Activated T-cell treated with anti-CD3 and anti-CD28 coated beads, Interleukin-2, amount 50 U/mL, for 1 hour (primary cell): ENCODE results near the gene ZIC2.

ENCODE experiments used
- DNase-seq: peaks from one replicate; pipeline ENCODE4 v3.0.0-alpha.2; 2020

ZIC2 gene

DNA sequence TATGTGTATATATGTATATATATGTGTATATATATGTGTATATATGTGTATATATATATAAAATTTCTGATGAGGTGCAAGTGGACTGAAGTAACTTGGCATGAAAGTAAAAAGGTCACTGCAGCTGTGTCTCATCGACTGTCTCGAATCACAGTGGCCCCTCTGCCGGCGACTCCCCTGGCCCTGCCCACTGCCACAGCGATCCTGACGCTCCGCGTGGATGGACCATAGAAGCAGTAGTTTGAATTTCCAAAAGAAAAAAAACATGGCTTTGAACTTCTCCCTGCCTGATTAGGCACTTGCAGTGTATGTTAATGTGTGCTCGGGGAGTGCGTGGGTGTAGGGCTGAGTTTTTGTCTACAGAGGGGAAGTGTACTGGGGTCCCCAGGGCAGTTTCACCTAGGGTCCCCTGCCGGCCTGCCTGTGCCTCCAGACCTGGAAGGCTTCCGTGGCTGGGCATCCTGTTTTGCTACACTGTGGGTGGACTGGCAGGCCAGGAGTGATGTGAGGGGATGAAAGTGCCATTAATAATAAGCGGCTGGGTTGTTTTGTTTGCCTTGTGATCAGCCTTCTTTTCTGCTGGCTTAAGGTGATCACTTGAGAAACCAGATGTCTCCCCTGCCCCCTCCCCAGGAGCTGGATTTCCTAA lies 20.8 kb upstream of the ZIC2 start:
- DNase-seq, result no peak

DNA sequence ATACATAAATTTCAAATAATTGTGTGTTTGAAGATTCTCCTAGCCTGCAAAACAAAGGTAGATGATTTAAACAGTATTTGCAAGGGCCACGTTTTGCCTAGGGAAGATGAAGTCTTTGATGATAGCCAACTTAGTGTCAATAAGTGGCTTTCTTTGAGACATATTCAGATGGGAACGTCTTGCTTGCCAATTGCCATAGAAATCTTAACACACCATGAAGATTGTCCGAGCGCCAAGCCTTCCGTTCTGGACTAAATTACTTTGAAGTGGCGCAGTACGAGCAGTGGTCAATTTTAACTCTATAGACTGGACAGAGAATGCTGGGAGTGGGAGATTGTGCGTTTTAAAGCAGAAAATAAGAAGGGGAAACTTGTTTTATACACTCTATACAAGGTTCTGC lies 19.9 kb upstream of the ZIC2 start:
- no peak for DNase-seq

DNA sequence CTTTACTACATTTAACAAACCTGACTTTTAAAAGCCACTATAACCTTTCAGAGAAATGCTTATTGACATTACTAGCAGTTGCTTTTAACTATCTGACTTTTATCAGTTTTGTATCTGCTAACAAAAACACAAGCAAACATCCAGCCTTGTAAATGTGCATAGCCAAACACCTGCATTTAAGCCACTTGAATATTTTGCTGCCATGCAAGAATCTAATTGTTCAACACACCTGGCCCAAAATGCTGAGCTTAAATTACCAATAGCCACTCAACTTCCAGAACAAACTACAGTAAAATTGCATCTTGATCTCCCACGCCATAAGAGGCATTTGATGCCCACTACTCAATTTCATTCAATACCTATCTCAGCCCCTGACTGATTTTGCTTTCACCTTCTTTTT lies 19.3 kb upstream of the ZIC2 start:
- no peak for DNase-seq

DNA sequence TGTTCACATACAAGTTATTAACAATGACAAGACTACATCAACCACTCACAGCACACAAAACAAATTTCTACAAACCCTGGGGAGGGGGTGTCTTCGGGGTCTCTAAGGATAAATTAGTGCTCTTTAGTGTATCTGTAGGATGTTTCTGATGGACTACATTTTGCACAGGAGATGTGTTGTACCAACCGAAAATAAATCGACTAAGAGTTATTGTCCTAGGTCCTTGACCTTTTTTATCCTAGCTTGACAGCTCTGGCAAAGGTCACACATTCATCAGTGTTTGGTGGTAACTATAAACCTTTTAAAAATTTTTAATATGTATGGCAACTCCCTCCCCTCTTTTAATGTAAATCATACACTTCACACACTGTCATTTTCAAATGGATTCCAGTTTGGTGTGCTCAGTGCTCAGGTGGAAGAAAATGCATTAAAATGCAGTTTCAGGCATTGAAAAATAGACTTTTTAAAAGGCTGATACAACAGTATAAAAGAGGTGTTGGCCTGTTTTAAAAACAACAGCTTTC lies 17.7 kb upstream of the ZIC2 start:
- DNase-seq, result no peak

DNA sequence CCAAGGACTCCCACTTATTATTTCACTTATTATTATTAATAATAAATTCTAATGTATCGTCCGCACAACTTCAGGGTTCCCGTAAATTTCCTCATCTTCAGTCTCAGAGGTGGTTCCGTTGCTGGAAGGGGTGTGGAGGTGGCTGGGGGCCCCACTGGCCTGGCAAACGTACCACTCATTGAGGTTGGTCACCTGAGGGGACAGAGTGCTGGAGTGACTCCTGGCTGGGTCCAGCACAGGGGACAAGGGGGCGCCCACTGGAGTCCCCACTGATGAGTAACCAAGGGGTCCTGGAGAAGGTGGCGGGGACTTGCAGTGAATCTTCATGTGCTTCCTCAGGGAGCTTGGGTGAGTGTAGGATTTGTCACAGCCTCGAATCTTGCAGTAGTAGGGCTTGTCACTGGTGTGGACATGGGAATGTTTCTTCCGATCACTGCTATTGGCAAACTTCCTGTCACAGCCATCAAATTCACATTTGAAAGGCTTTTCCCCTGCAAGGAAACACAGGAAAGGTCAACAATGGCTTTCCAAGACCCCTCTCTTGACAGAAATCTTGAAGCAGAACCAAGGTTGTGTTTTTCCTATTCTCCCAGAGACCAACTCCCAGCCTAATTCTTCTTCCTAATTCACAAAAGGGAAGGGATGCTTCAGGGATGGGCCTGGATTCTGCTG lies 16.1 kb upstream of the ZIC2 start:
- DNase-seq, result no peak

DNA sequence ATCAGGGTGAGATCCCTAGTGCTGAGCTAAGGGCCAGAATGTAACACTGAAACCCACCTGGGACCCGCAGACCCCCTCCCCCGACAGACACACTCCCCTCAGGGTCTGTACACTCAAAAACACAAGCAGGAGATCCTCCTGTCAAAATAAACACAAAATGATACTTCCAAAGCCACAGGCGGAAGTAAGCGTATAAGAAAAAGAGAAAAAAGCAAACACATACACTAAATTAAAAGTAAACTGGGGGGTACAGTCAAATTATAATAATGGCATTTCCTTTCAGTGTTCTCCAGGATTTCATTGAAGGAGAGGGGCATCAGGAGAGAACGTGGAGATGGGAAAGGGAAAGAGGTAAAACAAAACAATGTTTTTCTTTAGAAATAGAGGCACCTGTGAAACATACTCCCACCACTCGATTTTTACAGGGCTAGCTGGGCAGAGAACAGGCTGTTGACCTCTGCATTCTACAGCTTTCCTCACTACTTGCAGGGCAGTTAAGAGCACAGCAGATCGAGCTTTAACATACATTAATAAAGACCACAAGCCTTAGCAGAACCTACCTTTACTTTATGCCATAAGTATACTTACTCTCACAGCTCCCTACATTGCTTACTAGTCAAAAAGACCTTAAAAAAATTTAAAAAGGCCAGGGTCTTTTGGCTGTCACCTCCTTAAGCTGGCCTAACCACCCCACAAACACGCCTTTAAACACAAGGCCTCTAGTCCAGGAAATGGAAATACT lies 15.3 kb upstream of the ZIC2 start:
- DNase-seq, result no peak

DNA sequence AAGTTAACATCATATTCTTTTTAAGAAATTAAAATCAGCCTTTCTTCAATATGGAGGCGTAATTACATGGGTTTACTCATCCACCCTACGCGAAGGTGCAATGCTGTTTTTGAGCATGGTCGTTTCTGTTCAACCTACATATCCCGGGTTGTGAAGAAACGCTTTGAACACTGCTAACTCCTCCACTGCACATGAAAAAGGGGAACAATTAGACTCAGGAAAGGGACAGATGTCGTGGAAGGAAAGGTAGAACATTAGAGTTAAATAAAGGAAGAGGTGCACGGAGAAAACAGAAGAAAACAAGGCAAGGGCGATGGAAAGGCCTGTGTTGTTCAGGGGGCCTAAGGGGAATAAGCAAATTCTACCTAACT lies 14.1 kb upstream of the ZIC2 start:
- DNase-seq, result no peak

DNA sequence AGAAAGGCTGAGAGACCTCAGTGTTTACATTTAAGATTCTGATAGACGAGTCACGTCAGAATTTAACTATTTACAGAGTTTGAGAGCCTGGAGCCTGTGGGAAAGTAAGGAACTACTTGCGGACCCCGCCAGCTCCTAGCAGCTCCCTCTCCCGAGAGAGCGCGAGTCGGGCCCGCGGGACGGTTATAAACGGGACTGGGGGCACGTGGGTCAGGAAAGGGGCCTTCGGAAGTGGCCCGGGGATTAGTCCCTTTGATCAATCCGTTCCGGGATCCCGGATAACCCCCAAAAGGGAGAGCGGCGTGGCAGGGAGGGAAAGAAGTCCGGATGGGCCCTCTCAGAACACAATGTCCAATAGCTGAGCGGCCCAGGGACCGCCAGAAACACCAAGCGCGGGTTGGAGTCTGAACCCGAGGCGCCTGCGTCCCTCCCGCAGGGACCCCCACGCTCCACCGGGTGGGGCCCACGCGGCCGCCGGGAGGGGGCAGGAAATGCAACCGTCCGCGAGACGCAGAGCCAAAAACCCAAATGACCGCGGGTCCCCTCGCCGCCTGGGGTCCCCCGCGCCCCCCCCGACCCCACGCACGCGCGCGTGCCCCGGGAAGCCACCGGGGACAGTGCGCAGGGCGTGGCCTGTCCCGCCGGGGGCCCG lies 13.6 kb upstream of the ZIC2 start:
- DNase-seq, result peak; percentile 20

DNA sequence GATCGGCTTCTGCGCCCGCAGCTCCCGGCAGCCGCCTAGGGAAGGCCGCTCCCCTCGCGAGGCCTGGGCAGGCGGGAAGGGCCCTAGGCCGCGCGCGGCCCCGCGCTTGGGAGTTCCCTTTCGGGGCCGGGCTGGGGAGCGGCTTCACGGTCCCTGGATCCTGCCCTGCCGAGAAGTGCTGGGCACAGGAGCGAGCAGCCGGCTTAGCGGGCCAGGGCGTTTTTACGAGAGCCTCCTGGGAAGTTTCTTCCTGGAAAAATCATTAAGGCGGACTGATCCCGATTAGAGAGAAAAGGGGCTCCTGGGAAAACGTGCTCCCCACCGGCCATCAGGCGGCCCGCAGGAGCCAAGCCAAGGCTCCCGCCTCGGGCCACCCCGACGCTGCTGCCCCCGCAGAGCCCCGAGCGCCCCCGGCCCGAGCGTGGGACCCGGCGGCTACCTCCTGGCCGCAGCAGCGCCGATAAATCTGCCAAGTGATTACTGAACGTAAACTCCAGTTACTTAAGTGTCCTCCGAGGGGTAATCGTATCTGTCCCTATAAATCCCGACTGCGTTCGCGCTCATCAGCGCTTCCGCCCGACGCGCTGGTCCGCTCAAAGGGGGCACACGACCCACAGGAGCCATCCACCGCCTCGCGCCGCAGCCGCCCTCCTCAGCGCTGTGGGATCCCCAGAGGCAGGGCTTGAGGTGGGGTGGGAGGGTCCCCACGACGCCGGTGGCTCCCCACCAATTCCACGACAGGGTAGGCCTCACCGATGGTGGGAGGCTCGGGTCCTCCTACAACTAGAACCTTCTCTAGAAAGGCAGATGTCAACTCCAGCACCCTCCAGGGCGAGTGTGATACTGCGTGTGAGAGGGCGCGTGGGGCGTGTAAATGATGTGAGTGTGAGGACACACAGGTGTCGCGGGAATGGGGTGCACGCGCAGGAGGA lies 12.8 kb upstream of the ZIC2 start:
- peak; percentile 36 for DNase-seq

DNA sequence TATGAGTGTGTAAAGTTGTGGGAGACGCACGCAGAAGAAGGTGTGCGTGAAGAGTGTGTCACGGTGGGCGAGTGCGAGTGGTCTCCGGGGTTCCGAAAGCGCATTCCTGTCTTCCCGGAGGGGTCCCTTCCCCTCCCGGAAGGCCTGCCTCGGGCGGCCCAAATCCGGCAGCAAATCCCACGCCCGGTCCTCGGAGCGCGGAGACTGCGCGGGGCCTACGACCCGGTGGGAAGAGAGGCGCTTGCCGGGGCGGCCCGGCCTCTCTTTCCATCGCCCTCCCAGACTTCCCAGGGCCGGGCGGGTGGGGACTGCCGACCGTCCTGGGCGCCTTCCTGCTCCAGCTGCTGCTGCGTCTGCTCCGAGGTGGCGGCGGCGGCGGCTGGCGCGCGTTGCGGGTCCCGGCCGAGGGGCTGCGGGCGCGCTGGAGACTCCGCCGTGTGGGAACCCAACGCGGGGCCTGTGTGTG lies 12.1 kb upstream of the ZIC2 start:
- peak; percentile 36 for DNase-seq

DNA sequence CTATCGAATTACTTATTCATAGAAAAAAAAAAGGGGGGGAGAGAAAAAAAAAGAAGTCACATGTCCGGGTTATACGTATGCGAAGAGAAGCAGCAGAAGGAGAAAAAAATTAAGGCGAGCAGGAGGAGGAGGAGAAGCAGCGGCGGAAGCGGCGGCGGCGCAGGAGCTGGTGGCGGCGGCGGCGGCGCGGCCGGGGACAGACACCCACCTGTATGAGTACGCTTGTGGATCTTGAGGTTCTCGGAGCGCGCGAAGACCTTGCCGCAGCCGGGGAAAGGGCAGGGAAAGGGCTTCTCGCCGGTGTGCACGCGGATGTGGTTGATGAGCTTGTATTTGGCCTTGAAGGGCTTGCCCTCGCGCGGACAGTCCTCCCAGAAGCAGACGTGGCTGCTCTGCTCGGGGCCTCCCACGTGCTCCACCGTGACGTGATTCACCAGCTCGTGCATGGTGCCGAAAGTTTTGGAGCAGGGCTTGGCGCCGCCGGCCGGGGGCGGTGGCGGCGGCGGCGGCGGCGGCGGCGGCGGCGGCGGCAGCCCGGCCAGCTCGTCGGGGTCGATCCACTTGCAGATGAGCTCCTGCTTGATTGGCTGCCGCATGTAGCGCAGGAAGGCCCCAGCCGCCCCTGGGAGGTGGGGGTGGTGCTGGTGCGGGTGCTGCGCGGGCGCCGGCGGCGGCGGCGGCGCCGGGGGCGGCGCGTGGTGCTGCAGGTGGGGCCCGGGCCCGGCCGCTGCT lies 11.5 kb upstream of the ZIC2 start:
- peak; percentile 57 for DNase-seq

DNA sequence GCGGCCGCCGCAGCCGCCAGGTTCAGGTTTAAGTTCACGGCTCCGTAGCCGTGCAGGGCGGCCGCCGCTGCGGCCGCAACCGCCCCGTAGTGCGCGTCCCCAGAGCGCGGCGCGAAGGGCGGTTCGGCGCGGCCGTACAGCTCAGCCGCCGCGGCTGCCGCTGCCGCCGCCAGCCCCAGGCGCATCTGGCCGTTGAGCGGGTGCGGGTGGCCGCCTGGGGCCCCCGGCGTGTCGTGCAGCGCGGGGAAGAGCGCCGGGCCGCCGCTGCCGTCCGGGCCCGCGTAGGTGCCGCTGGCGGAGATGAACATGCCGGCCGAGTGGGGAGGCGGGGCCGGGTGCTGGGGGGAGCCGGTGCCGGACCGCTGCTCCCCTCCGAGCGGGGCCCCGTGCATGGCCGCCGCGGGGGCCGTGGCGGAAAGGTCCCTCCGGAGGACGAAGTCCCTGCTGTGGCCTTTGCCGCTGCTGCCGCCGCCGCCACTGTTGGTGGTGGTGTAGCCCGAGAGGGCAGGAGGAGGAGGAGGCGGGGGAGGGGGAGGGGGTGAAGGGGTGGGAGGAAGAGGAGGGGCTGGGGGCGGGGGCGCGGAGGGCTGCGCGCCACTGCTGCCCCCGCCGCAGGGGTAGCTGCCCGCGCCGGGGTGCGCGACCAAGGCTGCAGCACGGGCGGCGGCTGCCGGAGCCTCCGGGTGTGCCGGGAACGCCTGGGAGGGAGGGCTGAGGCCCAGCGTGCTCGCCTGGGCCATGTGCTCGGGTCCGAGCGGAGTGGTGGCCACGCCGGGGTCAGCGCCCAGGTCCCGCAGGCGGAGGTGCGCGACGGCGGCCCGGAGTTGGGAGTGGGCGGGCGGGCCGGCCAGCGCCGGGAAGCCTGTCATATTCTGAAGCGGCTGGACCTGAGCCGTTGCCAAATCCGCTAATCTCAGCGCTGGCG lies 10.7 kb upstream of the ZIC2 start:
- DNase-seq, result peak; percentile 45

DNA sequence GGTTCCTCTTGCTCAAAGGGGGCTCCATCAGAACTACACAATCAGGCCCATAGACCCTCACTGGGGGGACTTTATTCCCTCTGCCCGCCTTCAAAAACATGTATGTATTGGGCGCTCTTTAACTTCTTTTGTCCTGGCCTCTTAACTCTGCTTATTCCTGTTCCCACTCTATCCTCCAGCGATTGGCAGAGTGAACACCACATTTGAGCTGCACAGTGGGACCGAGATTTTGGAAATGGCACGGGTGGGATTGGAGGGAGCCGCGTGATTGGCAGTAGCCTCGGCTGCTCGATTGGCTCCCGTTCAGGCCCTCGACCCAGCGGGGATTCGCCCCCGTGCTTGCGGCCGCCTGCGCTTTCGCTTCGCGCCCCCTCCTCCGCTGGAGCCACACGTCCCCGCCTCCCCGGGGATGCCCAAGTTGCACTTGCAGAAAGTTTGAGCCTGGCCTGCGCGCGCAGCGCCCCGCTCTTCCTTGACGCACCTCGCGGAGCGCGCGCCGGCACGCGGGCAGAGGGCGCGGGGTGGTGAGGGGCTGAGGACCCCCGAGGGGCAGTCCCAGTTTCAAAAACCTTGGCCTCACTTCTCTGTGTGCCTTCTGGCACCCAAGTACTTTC lies 9.9 kb upstream of the ZIC2 start, which contains the start of gene ZIC5:
TSS of gene ZIC5 (minus strand) at position 192 of the 614 bp plus-strand sequence. CDS start at position 28, 164 bp downstream.
- peak; percentile 24 for DNase-seq

DNA sequence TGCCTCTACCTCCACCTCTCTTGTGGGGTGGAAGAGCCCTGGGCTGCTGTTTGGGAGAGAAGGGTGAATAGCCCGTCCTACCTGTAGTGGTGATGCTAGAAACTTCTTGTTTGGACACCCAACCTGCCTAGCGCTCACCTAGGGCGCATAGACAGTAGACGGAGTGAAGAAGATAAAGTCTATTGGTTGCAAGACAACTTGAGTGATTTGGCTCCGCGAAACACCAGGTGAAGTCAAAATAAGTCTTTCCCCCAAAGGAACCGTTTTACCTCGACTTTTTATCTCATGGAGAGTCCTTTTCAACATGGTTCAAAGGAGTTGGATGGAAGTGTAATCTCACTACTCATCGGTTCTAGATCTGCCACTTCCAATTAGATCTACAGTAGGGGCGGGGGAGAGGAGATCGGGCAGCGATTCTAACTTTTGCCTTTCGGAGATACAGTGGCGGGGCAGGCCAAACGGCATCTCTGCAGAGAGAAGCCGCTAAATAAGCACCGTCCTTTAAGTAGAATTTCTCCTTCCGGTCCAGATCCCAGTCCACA lies 9.3 kb upstream of the ZIC2 start:
- DNase-seq, result no peak

DNA sequence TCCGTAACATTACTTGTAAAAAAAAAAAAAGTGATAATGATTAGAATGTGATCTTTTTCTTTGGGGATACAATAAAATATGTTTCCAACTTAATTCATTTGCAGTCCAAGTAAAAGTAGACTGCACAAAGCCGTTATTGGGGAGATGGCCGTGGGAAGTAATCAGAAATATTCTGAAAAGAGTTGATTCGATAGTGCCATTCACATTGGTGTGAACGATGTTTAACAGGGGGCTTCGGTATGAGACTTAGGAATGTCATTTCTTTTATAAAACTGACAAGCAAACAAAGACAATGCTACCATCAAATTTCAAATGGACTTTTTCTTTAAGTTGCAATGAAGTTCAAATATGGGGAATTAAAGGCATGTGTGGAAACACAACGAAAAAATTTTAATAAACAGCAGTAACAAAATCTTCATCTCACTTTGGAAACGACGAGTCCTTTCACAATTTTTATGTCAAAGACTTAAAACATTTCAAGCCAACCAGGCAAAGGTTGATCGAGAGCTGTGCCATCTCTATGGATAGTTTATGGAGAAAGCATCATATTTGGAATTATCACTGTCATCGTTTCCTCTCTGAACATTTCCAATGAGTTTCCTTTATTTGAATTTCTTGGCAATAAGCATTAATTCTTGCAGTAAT lies 8.3 kb upstream of the ZIC2 start:
- DNase-seq, result no peak

DNA sequence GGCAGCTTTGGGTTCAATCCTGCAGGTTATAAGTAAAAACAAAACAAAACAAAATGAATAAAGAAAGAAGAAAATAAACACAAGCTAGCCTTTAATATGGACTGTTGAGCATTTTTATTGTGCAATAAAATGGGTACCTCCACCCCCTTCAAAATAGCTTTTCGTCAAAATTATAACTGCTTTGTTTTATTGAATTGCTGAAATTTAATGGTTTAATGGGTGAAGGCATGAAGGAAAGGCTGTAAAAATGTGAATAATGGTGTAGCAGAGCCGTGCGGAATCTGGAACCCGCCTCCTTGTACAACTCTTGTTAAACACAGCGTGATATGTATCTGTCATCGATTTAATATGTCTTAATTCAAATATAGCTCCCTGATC lies 7.8 kb upstream of the ZIC2 start:
- no peak for DNase-seq

DNA sequence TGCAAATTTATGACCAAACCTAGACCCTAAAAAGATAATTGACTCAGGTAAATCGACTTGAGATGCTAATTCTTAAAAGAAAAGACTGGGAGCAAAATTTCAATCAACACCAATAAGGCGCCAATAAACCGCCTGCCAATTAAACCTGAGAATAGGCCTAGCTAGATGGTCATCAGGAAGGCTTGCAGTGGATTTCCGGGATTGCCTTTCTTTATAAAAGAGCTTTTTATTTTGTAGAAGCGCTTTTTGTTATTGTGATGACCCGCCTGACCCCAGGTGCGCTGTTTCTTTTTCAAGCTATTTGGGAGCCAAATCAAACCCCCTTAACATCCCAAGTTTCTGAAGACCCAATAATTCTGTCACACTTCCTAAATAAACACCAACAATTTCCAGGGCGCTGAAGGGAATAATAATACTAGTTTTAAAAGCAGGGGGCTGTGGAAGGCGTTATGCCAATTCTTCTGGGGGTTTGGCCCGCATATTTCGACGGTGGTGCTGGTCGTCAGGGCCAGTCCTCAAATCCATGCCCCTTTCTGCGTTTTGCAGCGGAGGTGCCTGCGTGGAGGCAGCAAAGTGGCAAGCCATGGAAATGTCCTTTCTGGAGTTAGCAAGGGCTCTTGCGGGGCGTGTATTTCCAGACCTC lies 7.2 kb upstream of the ZIC2 start:
- no peak for DNase-seq

DNA sequence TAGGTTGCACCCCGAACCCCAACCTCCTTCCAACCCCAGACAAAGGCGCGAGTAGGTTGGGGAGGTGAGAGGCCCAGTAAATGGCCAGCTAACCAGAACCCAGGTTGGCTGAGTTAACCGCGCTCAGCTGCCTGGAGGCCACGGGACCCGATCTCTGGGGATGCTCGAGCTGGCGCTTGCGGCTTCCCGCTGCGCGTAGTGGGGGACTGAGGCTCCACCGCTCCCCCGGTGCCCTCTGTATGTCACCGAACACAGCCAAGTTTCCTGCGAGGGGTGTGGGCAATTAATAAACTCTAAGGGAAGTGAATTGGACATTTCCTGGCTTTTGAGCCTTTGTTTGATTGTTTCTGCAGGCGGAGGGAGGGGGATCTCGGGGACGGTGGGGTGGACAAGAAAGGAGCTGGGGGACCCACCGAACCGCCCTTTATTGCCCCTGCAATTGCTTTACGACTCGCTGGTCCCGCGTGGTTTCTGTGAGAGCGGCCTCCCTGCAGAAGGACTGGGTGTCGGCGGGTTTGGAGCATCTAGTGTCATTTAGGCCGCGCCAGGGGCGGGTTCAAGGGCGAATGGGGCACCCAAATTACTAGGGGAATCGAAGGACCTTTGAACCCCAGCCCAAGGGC lies 6.5 kb upstream of the ZIC2 start:
- no peak for DNase-seq
